ENCODE results near the gene KY.
"Not testable (repeated sequence)": the region's sequence is repeated elsewhere in the genome, so short reads cannot be mapped to it uniquely, and the experiment has no call there.

The KY gene

DNA sequence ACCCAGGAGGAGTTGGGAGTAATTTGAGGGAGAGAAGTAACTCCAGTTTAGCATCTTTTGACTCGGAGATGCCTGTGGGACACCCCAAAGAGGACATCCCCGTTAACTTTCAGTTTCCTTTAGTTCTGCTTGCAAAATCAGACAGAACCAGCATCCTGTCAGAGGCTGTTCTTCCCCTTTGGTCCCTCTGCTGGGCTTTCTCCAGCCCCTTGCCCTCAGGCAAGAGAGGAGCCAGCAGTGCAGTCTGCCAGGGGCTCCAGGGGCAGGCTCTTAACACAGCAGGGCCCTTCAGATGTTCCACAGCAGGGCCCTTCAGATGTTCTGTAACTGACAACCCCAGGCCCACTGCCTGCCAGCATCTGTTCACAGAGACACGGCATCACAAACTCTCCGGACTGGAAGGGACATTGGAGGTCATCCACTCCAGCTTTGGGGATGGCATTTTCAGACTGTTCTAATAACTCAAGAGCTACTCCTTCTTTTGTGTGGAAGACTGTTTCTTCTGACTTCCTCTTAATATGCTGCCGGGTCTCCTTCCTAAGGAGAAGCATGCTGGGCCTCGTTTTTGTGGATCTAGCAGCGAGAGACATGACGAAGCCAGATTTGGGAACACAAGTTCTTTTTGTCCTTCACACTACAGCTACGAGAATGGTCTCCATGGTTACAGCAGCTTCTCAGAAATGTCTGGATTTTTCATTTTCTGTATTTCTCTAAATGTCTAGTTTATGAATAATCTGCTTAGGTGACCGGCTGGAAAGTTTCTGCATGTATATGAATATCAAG lies 51.9 kb downstream of the KY start:
- H3K4me1 ChIP-seq (ENCODE audit: control insufficient read depth, insufficient read depth, low read depth, low read length) = peaks cover 12% of the 10 kb centered on the region
- H3K23ac ChIP-seq (ENCODE audit: low read length in 2 of 2) = no peak overlapping the region
- no peak overlapping the region for H4K8ac ChIP-seq (ENCODE audit: low read length)
- H3K4me2 ChIP-seq (ENCODE audit: low read length, poor library complexity, severe bottlenecking) = no peak overlapping the region
- H2BK5ac ChIP-seq (ENCODE audit: low read depth, low read length, poor library complexity, severe bottlenecking) = no peak overlapping the region
- peaks cover 9% of the 10 kb centered on the region for H3K9me3 ChIP-seq (ENCODE audit: control insufficient read depth, low read length)
- no peak overlapping the region for H2BK120ac ChIP-seq (ENCODE audit: low read depth, low read length)
- no peak overlapping the region for H3K4me3 ChIP-seq (ENCODE audit: insufficient read depth in 1 of 2, low read depth in 1 of 2, low read length in 2 of 2)
- WGBS = 68% methylated on average over 8 of the region's 10 CpGs
- H3K27me3 ChIP-seq (ENCODE audit: control insufficient read depth in 1 of 2, insufficient read depth in 1 of 2, low read length in 2 of 2) = peaks cover 5 to 6% of the 10 kb centered on the region in 2 experiments
- H3K4ac ChIP-seq (ENCODE audit: low read depth in 1 of 2, low read length in 2 of 2) = no peak overlapping the region
- H2BK15ac ChIP-seq (ENCODE audit: low read depth, poor library complexity, severe bottlenecking) = no peak overlapping the region
- no peak overlapping the region for H3K18ac ChIP-seq (ENCODE audit: low read depth in 1 of 2, low read length in 2 of 2)
- no peak overlapping the region for H2BK12ac ChIP-seq (ENCODE audit: low read length in 2 of 2)
- H2AFZ ChIP-seq (ENCODE audit: low read depth, low read length) = no peak overlapping the region
- H3K9ac ChIP-seq (ENCODE audit: low read length) = no peak overlapping the region
- H4K91ac ChIP-seq (ENCODE audit: low read length) = no peak overlapping the region
- no peaks in the 10 kb centered on the region for H3K36me3 ChIP-seq (ENCODE audit: control insufficient read depth in 1 of 2, insufficient read depth in 2 of 2, low read depth in 1 of 2, low read length in 2 of 2)
- DNase-seq = no peak
- H3K14ac ChIP-seq (ENCODE audit: low read length in 2 of 2) = no peak overlapping the region
- no peak overlapping the region for H2AK5ac ChIP-seq (ENCODE audit: low read length, severe bottlenecking)
- no peak overlapping the region for H3K27ac ChIP-seq (ENCODE audit: low read length, poor library complexity, severe bottlenecking)
- H3K79me1 ChIP-seq (replicated peaks; ENCODE audit: low read length, poor library complexity, severe bottlenecking) = no peaks in the 10 kb centered on the region

- Histone ChIP-seq H2AFZ (ENCODE audit: low read depth, low read length) (no peak overlapping the region), H3K4me3 (ENCODE audit: insufficient read depth in 1 of 2, low read depth in 1 of 2, low read length in 2 of 2) (no peak overlapping the region), H2BK5ac (ENCODE audit: low read depth, low read length, poor library complexity, severe bottlenecking) (no peak overlapping the region), H3K9me3 (ENCODE audit: control insufficient read depth, low read length) (peaks cover 9% of the 10 kb centered on the region), H4K91ac (ENCODE audit: low read length) (no peak overlapping the region), H3K27me3 (ENCODE audit: control insufficient read depth in 1 of 2, insufficient read depth in 1 of 2, low read length in 2 of 2) (peaks cover 3 to 5% of the 10 kb centered on the region in 2 experiments), H3K4ac (ENCODE audit: low read depth in 1 of 2, low read length in 2 of 2) (no peak overlapping the region), H2AK5ac (ENCODE audit: low read length, severe bottlenecking) (no peak overlapping the region), H2BK120ac (ENCODE audit: low read depth, low read length) (no peak overlapping the region), H3K79me1 (replicated peaks; ENCODE audit: low read length, poor library complexity, severe bottlenecking) (no peaks in the 10 kb centered on the region), H3K36me3 (ENCODE audit: control insufficient read depth in 1 of 2, insufficient read depth in 2 of 2, low read depth in 1 of 2, low read length in 2 of 2) (no peaks in the 10 kb centered on the region), H3K9ac (ENCODE audit: low read length) (no peak overlapping the region), H3K27ac (ENCODE audit: low read length, poor library complexity, severe bottlenecking) (no peak overlapping the region), H2BK15ac (ENCODE audit: low read depth, poor library complexity, severe bottlenecking) (no peak overlapping the region), H3K4me2 (ENCODE audit: low read length, poor library complexity, severe bottlenecking) (no peak overlapping the region), H4K8ac (ENCODE audit: low read length) (no peak overlapping the region), H3K23ac (ENCODE audit: low read length in 2 of 2) (no peak overlapping the region), H3K18ac (ENCODE audit: low read depth in 1 of 2, low read length in 2 of 2) (no peak overlapping the region), H2BK12ac (ENCODE audit: low read length in 2 of 2) (no peak overlapping the region), H3K14ac (ENCODE audit: low read length in 2 of 2) (peak overlapping the region in 1 of 2 experiments; percentile 28), H3K4me1 (ENCODE audit: control insufficient read depth, insufficient read depth, low read depth, low read length) (peaks cover 12% of the 10 kb centered on the region)
- DNase-seq = no peak
- WGBS = 41% methylated on average over 2 of the region's 2 CpGs
Measured at GRCh38 chr3:134597390-134597970, 53.3 kb downstream of the KY start.

- H3K4me3 ChIP-seq (ENCODE audit: insufficient read depth in 1 of 2, low read depth in 1 of 2, low read length in 2 of 2); H3K23ac ChIP-seq (ENCODE audit: low read length in 2 of 2); H2BK120ac ChIP-seq (ENCODE audit: low read depth, low read length); H2AFZ ChIP-seq (ENCODE audit: low read depth, low read length); H3K27ac ChIP-seq (ENCODE audit: low read length, poor library complexity, severe bottlenecking); H3K4me1 ChIP-seq (ENCODE audit: control insufficient read depth, insufficient read depth, low read depth, low read length); H3K4me2 ChIP-seq (ENCODE audit: low read length, poor library complexity, severe bottlenecking); H2BK15ac ChIP-seq (ENCODE audit: low read depth, poor library complexity, severe bottlenecking); H3K79me1 ChIP-seq (replicated peaks; ENCODE audit: low read length, poor library complexity, severe bottlenecking); H3K14ac ChIP-seq (ENCODE audit: low read length in 2 of 2); H3K36me3 ChIP-seq (ENCODE audit: control insufficient read depth in 1 of 2, insufficient read depth in 2 of 2, low read depth in 1 of 2, low read length in 2 of 2); H2BK12ac ChIP-seq (ENCODE audit: low read length in 2 of 2); H2AK5ac ChIP-seq (ENCODE audit: low read length, severe bottlenecking); H3K18ac ChIP-seq (ENCODE audit: low read depth in 1 of 2, low read length in 2 of 2); DNase-seq; H4K91ac ChIP-seq (ENCODE audit: low read length); H2BK5ac ChIP-seq (ENCODE audit: low read depth, low read length, poor library complexity, severe bottlenecking); H4K8ac ChIP-seq (ENCODE audit: low read length); H3K9me3 ChIP-seq (ENCODE audit: control insufficient read depth, low read length); H3K9ac ChIP-seq (ENCODE audit: low read length); H3K27me3 ChIP-seq (ENCODE audit: control insufficient read depth in 1 of 2, insufficient read depth in 1 of 2, low read length in 2 of 2); H3K4ac ChIP-seq (ENCODE audit: low read depth in 1 of 2, low read length in 2 of 2): not testable (repeated sequence)
- WGBS = 65% methylated on average over 2 of the region's 3 CpGs
Measured at GRCh38 chr3:134594986-134595385, 55.8 kb downstream of the KY start.

DNA sequence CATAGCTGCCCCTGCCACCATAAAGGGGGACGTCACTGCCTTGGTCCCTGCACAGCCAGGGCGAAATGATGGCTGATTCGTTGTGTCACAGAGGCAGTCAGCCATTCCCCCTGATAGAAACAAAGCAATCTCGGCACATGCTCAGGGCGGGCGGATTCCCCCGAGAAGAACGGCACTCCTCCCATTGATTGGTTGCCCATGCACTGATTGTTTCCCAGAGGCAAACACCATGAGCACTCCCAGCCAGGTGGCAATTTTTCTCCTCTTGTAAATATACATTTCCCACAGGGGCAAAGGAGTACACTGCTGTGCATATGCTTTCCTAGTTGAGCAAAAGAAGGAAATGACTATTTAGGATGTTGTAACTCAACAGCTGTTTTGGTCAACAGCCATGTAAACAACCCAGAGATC lies 56.5 kb downstream of the KY start:
- Histone ChIP-seq H4K8ac (ENCODE audit: low read length) (no peak overlapping the region), H3K79me1 (replicated peaks; ENCODE audit: low read length, poor library complexity, severe bottlenecking) (no peaks in the 10 kb centered on the region), H2BK5ac (ENCODE audit: low read depth, low read length, poor library complexity, severe bottlenecking) (no peak overlapping the region), H3K9me3 (ENCODE audit: control insufficient read depth, low read length) (peaks cover 9% of the 10 kb centered on the region), H3K4me2 (ENCODE audit: low read length, poor library complexity, severe bottlenecking) (no peak overlapping the region), H2AFZ (ENCODE audit: low read depth, low read length) (no peak overlapping the region), H3K9ac (ENCODE audit: low read length) (no peak overlapping the region), H3K27me3 (ENCODE audit: control insufficient read depth in 1 of 2, insufficient read depth in 1 of 2, low read length in 2 of 2) (peaks cover 3 to 5% of the 10 kb centered on the region in 2 experiments), H2AK5ac (ENCODE audit: low read length, severe bottlenecking) (no peak overlapping the region), H3K4ac (ENCODE audit: low read depth in 1 of 2, low read length in 2 of 2) (no peak overlapping the region), H3K14ac (ENCODE audit: low read length in 2 of 2) (no peak overlapping the region), H3K36me3 (ENCODE audit: control insufficient read depth in 1 of 2, insufficient read depth in 2 of 2, low read depth in 1 of 2, low read length in 2 of 2) (no peaks in the 10 kb centered on the region), H3K27ac (ENCODE audit: low read length, poor library complexity, severe bottlenecking) (no peak overlapping the region), H2BK120ac (ENCODE audit: low read depth, low read length) (no peak overlapping the region), H3K4me3 (ENCODE audit: insufficient read depth in 1 of 2, low read depth in 1 of 2, low read length in 2 of 2) (no peak overlapping the region), H3K18ac (ENCODE audit: low read depth in 1 of 2, low read length in 2 of 2) (no peak overlapping the region), H4K91ac (ENCODE audit: low read length) (no peak overlapping the region), H2BK15ac (ENCODE audit: low read depth, poor library complexity, severe bottlenecking) (no peak overlapping the region), H2BK12ac (ENCODE audit: low read length in 2 of 2) (no peak overlapping the region), H3K4me1 (ENCODE audit: control insufficient read depth, insufficient read depth, low read depth, low read length) (peaks cover 1% of the 10 kb centered on the region), H3K23ac (ENCODE audit: low read length in 2 of 2) (no peak overlapping the region)
- WGBS = 79% methylated on average over 8 of the region's 8 CpGs
- DNase-seq = no peak
